Thyroid gland (tissue), 4 donors: ENCODE data around the gene HIVEP3.
"Not testable (repeated sequence)": the region's sequence is repeated elsewhere in the genome, so short reads cannot be mapped to it uniquely, and the experiment has no call there.

Experiments used
- CTCF ChIP-seq, 6 experiments: fragments of 200-600 bp in 3 of 6; fragments of 450-650 bp in 3 of 6; sonication (generic) in 3 of 6; IDR thresholded peaks; one replicate each; pipeline ENCODE4 v1.5.1; 2016 to 2019; ENCODE audit warnings: antibody characterized with exemption in 6 of 6, mild to moderate bottlenecking in 2 of 6, inconsistent platforms in 1 of 6, moderate library complexity in 1 of 6
- POLR2A ChIP-seq, 2 donors: fragments of 450-650 bp; IDR thresholded peaks; one replicate each; pipeline ENCODE4 v1.6.1; 2017; ENCODE audit warnings: antibody characterized with exemption in 2 of 2, mild to moderate bottlenecking in 2 of 2, moderate library complexity in 1 of 2

DNA sequence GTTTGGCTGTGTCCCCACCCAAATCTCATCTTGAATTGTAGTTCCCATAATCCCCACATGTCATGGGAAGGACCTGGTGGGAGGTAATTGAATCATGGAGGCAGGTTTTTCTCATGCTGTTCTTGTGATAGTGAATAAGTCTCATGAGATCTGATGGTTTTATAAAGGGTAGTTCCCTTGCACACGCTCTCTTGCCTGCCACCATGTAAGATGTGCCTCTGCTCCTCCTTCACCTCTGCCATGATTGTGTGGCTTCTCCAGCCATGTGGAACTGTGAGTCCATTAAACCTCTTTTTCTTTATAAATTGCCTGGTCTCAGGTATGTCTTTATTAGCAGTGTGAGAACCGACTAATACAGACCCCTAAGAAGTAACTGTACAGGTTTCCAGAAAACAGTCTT, 2.5 kb upstream of the HIVEP3 start:
- TF ChIP-seq CTCF, POLR2A (IDR thresholded peaks at IDR 0.05): not testable (repeated sequence)
